Stomach (tissue), 9 donors: Measurements from ENCODE around the gene ERN2. TPM values are rescaled to one million over a fixed set of nuclear protein-coding genes. Genes with fewer than 3 reads are reported as not detected.

Experiments used
- DNase-seq, 2 donors: peaks; one replicate each; pipeline versions ENCODE4 v3.0.0 to v3.0.0-alpha.2; 2013 to 2019
- H3K27ac ChIP-seq, 5 donors: fragments of 200-600 bp in 4 of 5; sonication (generic) in 4 of 5; one replicate each; pipeline ENCODE4 v1.5.1; 2013 to 2019; ENCODE audit warnings: mild to moderate bottlenecking in 1 of 5, moderate library complexity in 1 of 5
- H3K27me3 ChIP-seq, 3 donors: fragments of 200-600 bp; sonication (generic); one replicate each; pipeline ENCODE4 v1.5.1; 2017 to 2019; ENCODE audit warnings: mixed run types in 1 of 3
- H3K36me3 ChIP-seq, 4 donors: fragments of 200-600 bp; sonication (generic); 1 replicate in 3 of 4; 2 replicates in 1 of 4; pipeline ENCODE4 v1.5.1; 2016 to 2019
- H3K4me1 ChIP-seq, 4 donors: fragments of 200-600 bp; sonication (generic); one replicate each; pipeline ENCODE4 v1.5.1; 2016 to 2019
- H3K4me3 ChIP-seq, 4 donors: fragments of 200-600 bp; sonication (generic) in 3 of 4; one replicate each; pipeline ENCODE4 v1.5.1; 2016 to 2019; ENCODE audit warnings: mild to moderate bottlenecking in 1 of 4
- H3K9me3 ChIP-seq, 4 donors: fragments of 200-600 bp; sonication (generic); one replicate each; pipeline ENCODE4 v1.5.1; 2016 to 2019
- EP300 ChIP-seq: sonication (generic); formaldehyde crosslinking; IDR thresholded peaks from one replicate; pipeline ENCODE4 v1.6.1; 2017; ENCODE audit warnings: antibody characterized with exemption
- POLR2A ChIP-seq, 4 donors: fragments of 450-650 bp; IDR thresholded peaks; one replicate each; pipeline ENCODE4 v1.6.1; 2016; ENCODE audit warnings: antibody characterized with exemption in 4 of 4, control low read depth in 2 of 4, mild to moderate bottlenecking in 1 of 4, moderate library complexity in 1 of 4
- POLR2AphosphoS5 ChIP-seq, 3 donors: sonication (generic); formaldehyde crosslinking; IDR thresholded peaks; one replicate each; pipeline ENCODE4 v1.6.1; 2016; ENCODE audit warnings: antibody characterized with exemption in 3 of 3
- WGBS, 5 donors: extraction: QIAGEN DNeasy Blood & Tissue Kit in 3 of 5; methylation state at CpG; one replicate each; pipeline versions ENCODE4 v1.1.5 to v1.1.7; 2013 to 2018; 5-methylcytosine and 5-hydroxymethylcytosine counted together
- intact Hi-C: fragments of 100-400 bp; cut with DNase I; formaldehyde crosslinking; loops from one replicate; pipeline ENCODE4 v1.15.1; 2023; ENCODE audit warnings: low total_unique reads
- polyA plus RNA-seq, 3 donors: library from polyadenylated mRNA; stranded (reverse); fragments of 200-250 nt; gene quantifications; one replicate each; pipeline ENCODE4 v1.2.3, GENCODE V29; 2013
- total RNA-seq, 5 donors: library from RNA; depleted of rRNA; stranded (reverse); fragments of >200 nt; gene quantifications; one replicate each; pipeline versions ENCODE4 v1.1.0 to v1.2.3, GENCODE V29; 2014 to 2016
- TF ChIP-seq, protein P1 (sequence below), 7 experiments: fragments of 450-650 bp in 4 of 7; fragments of 200-600 bp in 3 of 7; sonication (generic) in 3 of 7; IDR thresholded peaks; one replicate each; pipeline ENCODE4 v1.5.1; 2016 to 2019; ENCODE audit warnings: antibody characterized with exemption in 7 of 7, control low read depth in 2 of 7, mild to moderate bottlenecking in 1 of 7
- donor health status: healthy with polysubstance abuse.
- donor health status: Bipolar disorder and iron deficiency.
- donor health status: healthy.

The ERN2 gene
- total and polyA plus RNA-seq, 8 donors = 18.2 to 235 (median 63.1) TPM

DNA sequence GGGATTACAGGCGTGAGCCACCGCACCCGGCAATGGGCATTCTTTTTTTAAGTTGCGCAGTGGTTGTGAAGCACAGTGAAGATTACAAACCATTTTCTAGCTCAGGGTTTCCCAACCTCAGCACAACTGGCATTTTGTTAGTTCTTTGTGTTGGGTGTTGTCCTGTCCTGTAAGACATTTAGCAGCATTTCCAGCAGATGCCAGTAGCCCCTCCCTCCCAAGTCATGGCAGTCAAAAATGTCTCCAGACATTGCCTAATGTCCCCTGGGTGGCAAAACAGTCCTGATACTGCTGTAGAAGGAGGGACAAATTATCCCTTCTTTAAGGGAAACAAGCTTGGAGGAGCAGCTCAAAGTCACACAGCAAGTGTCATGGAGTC, 18.8 kb downstream of the ERN2 start:
- no peak for TF ChIP-seq EP300
- no peak for TF ChIP-seq POLR2A (IDR thresholded peaks at IDR 0.05)
- TF ChIP-seq, protein P1, sequence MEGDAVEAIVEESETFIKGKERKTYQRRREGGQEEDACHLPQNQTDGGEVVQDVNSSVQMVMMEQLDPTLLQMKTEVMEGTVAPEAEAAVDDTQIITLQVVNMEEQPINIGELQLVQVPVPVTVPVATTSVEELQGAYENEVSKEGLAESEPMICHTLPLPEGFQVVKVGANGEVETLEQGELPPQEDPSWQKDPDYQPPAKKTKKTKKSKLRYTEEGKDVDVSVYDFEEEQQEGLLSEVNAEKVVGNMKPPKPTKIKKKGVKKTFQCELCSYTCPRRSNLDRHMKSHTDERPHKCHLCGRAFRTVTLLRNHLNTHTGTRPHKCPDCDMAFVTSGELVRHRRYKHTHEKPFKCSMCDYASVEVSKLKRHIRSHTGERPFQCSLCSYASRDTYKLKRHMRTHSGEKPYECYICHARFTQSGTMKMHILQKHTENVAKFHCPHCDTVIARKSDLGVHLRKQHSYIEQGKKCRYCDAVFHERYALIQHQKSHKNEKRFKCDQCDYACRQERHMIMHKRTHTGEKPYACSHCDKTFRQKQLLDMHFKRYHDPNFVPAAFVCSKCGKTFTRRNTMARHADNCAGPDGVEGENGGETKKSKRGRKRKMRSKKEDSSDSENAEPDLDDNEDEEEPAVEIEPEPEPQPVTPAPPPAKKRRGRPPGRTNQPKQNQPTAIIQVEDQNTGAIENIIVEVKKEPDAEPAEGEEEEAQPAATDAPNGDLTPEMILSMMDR (IDR thresholded peaks at IDR 0.05) = no peak
- no peak for TF ChIP-seq POLR2AphosphoS5 (IDR thresholded peaks at IDR 0.05)
- WGBS, 5 donors = 72 to 100% (median 97%) methylated on average over 4 of the region's 4 CpGs

DNA sequence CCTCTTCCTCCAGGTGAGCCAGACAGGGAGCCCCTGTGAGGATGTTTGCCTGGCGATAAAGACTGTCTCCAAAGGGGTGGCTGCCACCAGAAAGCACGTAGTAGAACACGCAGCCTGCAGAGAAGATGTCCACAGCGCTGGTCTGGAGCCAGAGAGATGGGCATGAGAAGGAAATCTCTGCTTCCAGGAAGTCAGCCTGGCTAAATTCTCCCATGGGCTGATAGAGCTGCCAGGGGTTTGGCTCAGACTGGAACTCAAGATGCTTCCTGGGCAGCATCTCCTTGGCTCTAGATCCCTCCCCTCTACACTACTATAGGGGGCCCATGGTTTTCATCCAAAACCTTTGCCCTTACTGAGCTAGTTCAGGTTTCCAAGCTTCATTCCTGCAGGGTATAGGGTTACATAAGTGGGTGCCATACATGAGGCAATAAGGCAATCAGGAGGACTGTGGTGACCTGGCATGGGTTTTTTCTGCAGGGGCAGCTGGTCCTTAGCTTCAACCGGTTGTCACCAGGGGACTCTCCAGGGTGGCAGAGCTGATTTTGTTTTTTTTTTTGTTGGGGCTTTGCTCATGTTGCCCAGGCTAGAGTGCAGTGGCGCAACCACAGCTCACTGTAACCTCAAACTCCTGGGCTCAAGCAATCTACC, 20.7 kb downstream of the ERN2 start:
- intact Hi-C loops = no loop called here
- peaks cover 46 to 76% (median 59%) of the 10 kb centered on the region in 4 donors for H3K36me3 ChIP-seq
- WGBS, 5 donors = 90 to 97% (median 94%) methylated on average over 6 of the region's 6 CpGs

More for the DNA sequence above, 18.8 kb downstream of the ERN2 start:
- intact Hi-C loops = no loop called here
- no peak for DNase-seq
- no peak overlapping the region for H3K27ac ChIP-seq
- H3K27me3 ChIP-seq = peaks cover 0 to 9% (median 0%) of the 10 kb centered on the region in 3 donors
- H3K9me3 ChIP-seq = no peaks in the 10 kb centered on the region
- H3K4me1 ChIP-seq = peaks cover 0 to 12% (median 5%) of the 10 kb centered on the region in 4 donors
- H3K36me3 ChIP-seq = peaks cover 28 to 56% (median 41%) of the 10 kb centered on the region in 4 donors
- no peak overlapping the region for H3K4me3 ChIP-seq

DNA sequence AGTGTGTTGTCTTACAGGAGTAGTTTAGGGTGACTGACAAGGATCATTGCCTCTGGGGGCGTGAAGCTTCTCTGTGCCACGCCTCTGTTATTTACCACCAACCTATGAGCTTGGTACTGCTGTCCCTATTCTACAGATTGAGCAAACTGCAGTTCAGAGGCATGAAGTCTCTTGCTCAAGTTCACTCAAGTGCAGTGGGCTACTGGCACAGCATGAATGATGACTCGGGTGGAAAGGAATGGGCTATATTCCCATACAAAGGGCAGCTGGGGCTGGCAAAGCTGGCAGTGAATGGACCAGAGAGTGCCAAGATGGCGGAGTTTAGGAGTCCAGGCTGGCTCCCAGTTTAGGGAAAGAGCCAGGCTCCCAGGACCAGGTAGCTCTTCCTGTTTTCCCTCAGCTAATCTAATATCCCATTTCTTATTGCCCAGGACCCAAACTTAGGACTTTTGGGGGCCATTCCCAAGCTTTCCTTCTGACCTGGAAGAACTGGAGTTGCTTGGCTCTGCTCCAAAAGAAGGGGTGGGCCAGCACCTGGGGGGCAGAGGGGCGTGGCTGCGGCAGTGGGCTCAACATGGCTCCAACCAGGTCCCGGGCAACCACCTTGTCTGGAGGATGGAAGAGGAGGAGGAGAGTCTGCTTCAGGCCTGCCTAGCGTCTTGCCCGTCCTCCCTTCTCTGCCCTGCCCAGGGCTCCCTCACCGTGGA, 21.4 kb downstream of the ERN2 start:
- Histone ChIP-seq H3K27ac (no peak overlapping the region), H3K9me3 (no peaks in the 10 kb centered on the region), H3K36me3 (peaks cover 48 to 82% (median 64%) of the 10 kb centered on the region in 4 donors), H3K4me3 (no peak overlapping the region), H3K27me3 (peaks cover 0 to 9% (median 0%) of the 10 kb centered on the region in 3 donors), H3K4me1 (peaks cover 0 to 10% (median 3%) of the 10 kb centered on the region in 4 donors)
- intact Hi-C loops = no loop called here
- DNase-seq = no peak
- WGBS, 5 donors = 85 to 93% (median 89%) methylated on average over 5 to 10 of the region's 10 CpGs
- TF ChIP-seq EP300 = no peak
- TF ChIP-seq POLR2A (IDR thresholded peaks at IDR 0.05) = no peak
- TF ChIP-seq, protein P1 (IDR thresholded peaks at IDR 0.05) = no peak
- no peak for TF ChIP-seq POLR2AphosphoS5 (IDR thresholded peaks at IDR 0.05)

More for the DNA sequence above, 20.7 kb downstream of the ERN2 start:
- no peak overlapping the region for H3K4me3 ChIP-seq
- peaks cover 0 to 9% (median 0%) of the 10 kb centered on the region in 3 donors for H3K27me3 ChIP-seq
- TF ChIP-seq POLR2A (IDR thresholded peaks at IDR 0.05) (no peak), EP300 (no peak), POLR2AphosphoS5 (IDR thresholded peaks at IDR 0.05) (no peak)
- TF ChIP-seq, protein P1 (IDR thresholded peaks at IDR 0.05) = no peak
- no peak for DNase-seq
- H3K27ac ChIP-seq = no peak overlapping the region
- no peaks in the 10 kb centered on the region for H3K9me3 ChIP-seq
- peaks cover 0 to 10% (median 3%) of the 10 kb centered on the region in 4 donors for H3K4me1 ChIP-seq

DNA sequence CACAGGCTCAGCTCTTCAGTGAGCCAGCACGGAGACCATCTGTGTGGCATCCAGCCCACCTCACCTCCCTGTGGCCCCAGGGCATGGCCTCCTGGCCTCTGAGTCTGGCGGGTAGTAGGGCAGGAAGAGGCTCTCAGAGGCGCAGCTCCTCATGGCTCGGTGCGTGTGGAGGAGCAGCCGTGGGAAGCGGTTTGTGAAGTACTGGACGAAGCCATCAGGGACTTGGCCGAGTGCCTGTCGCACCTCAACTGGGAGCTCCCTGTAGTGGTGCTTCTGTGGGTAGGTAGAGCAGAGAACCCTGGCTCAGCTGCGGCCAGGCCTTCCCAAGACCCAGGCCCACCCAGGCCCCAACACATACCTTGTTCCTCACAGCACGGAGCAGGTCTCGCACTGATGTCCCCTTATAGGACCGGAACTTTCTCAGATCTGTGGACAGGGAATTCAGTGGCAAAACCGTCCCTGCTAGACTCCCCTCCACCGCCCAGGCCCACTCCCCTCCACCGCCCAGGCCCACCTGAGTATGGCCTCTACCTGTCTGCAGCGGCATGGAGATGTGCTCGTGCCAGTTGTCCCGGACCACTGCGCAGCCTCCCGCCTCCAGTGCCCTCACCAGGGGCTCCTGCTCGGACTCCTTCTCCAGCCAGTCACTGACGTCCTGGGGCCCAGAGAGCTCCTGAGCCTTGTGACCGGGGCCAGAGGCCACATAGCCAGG, 22.1 kb downstream of the ERN2 start:
- Histone ChIP-seq H3K4me1 (peaks cover 0 to 10% (median 3%) of the 10 kb centered on the region in 4 donors), H3K27ac (no peak overlapping the region), H3K36me3 (peaks cover 48 to 87% (median 69%) of the 10 kb centered on the region in 4 donors), H3K4me3 (no peak overlapping the region), H3K27me3 (peaks cover 0 to 4% (median 0%) of the 10 kb centered on the region in 3 donors), H3K9me3 (no peaks in the 10 kb centered on the region)
- 92 to 95% (median 94%) methylated on average over 18 to 25 of the region's 25 CpGs for WGBS, 5 donors
- DNase-seq = no peak
- TF ChIP-seq POLR2A (IDR thresholded peaks at IDR 0.05) = no peak
- TF ChIP-seq POLR2AphosphoS5 (IDR thresholded peaks at IDR 0.05) = no peak
- intact Hi-C loops = no loop called here
